IMR-90 (cell line): Measurements from ENCODE around the gene RAP1GAP2. TPM values are rescaled to one million over a fixed set of nuclear protein-coding genes. Genes with fewer than 3 reads are reported as not detected.

Source experiments
- ATAC-seq: fragments of 200-7000 bp; cut with Tn5 transposase; 2 replicates; pipeline ENCODE4 v1.9.1; 2020; ENCODE audit warnings: low read depth, mild to moderate bottlenecking, moderate library complexity
- BruUV-seq: library from RNA; stranded (reverse); fragments of 400-500 nt; replicated peaks from 2 replicates; lab custom pipeline; 2021; lab: Mats Ljungman, UMichigan
- CTCF ChIA-PET: fragments of 300-600 bp; formaldehyde crosslinking; extraction: SDS; loops from one replicate; lab custom pipeline; 2021; ENCODE audit warnings: antibody characterized with exemption; lab: Yijun Ruan, JAX
- POLR2A ChIA-PET: fragments of 300-600 bp; sonication (Branson Sonifier 250); formaldehyde crosslinking; loops from one replicate; lab custom pipeline; 2022; ENCODE audit warnings: antibody characterized with exemption; ENCODE audit not compliant: unreplicated experiment; lab: Charles Lee
- DNase-seq: peaks from one replicate; pipeline ENCODE4 v3.0.0; 2013
- H2AFZ ChIP-seq: replicated peaks from 2 replicates; pipeline ENCODE3; 2013; ENCODE audit warnings: low read length, mild to moderate bottlenecking; ENCODE audit not compliant: poor library complexity
- H2AK5ac ChIP-seq: 2 replicates; pipeline ENCODE4 v1.6.1; 2013; ENCODE audit warnings: low read depth, low read length, inconsistent platforms
- H2AK9ac ChIP-seq: replicated peaks from 2 replicates; pipeline ENCODE3; 2013; ENCODE audit warnings: mild to moderate bottlenecking, low read depth, low read length, moderate library complexity; ENCODE audit not compliant: poor library complexity
- H2BK120ac ChIP-seq: 2 replicates; pipeline ENCODE4 v1.6.1; 2013; ENCODE audit warnings: low read depth, low read length, inconsistent platforms
- H2BK15ac ChIP-seq: 3 replicates; pipeline ENCODE4 v1.6.1; 2013; ENCODE audit warnings: low read depth, low read length, inconsistent platforms
- H2BK20ac ChIP-seq: 2 replicates; pipeline ENCODE4 v1.6.1; 2013; ENCODE audit warnings: low read depth, mild to moderate bottlenecking, inconsistent platforms, low read length, moderate library complexity
- H2BK5ac ChIP-seq: 2 replicates; pipeline ENCODE4 v1.6.1; 2013; ENCODE audit warnings: mild to moderate bottlenecking, low read depth, low read length, inconsistent platforms; ENCODE audit not compliant: poor library complexity, severe bottlenecking
- H3K14ac ChIP-seq: replicated peaks from 2 replicates; pipeline ENCODE4 v1.6.1; 2013; ENCODE audit warnings: low read depth, low read length, inconsistent platforms
- H3K18ac ChIP-seq: 2 replicates; pipeline ENCODE4 v1.6.1; 2013; ENCODE audit warnings: low read depth, low read length, control low read depth
- H3K23ac ChIP-seq: 2 replicates; pipeline ENCODE4 v1.6.1; 2013; ENCODE audit warnings: low read depth, low read length, inconsistent platforms
- H3K27ac ChIP-seq: 2 replicates; pipeline ENCODE4 v1.5.1; 2013; ENCODE audit warnings: mild to moderate bottlenecking, control low read depth, low read length; ENCODE audit not compliant: insufficient read depth
- H3K27me3 ChIP-seq: 2 replicates; pipeline ENCODE4 v1.6.1; 2013; ENCODE audit warnings: low read length; ENCODE audit not compliant: control insufficient read depth, insufficient read depth
- H3K36me3 ChIP-seq: 2 replicates; pipeline ENCODE4 v1.6.1; 2013; ENCODE audit warnings: low read length, mixed read lengths; ENCODE audit not compliant: control insufficient read depth, insufficient read depth
- H3K4ac ChIP-seq: 2 replicates; pipeline ENCODE4 v1.6.1; 2013; ENCODE audit warnings: low read depth, low read length, inconsistent platforms
- H3K4me1 ChIP-seq: 2 replicates; pipeline ENCODE4 v1.6.1; 2013; ENCODE audit warnings: low read length, mixed read lengths; ENCODE audit not compliant: control insufficient read depth, insufficient read depth
- H3K4me2 ChIP-seq: 2 replicates; pipeline ENCODE4 v1.6.1; 2013; ENCODE audit warnings: low read depth, mild to moderate bottlenecking, control low read depth, low read length, moderate library complexity
- H3K4me3 ChIP-seq: 2 replicates; pipeline ENCODE4 v1.5.1; 2013; ENCODE audit warnings: low read depth, mild to moderate bottlenecking, control low read depth, low read length, moderate library complexity; ENCODE audit not compliant: insufficient read depth
- H3K56ac ChIP-seq: 2 replicates; pipeline ENCODE4 v1.6.1; 2013; ENCODE audit warnings: low read length, inconsistent platforms; ENCODE audit not compliant: insufficient read depth; ENCODE audit errors: extremely low read depth
- H3K79me1 ChIP-seq, 2 experiments: 2 replicates each; pipeline ENCODE4 v1.6.1; 2013; ENCODE audit warnings: low read length in 2 of 2, inconsistent platforms in 1 of 2, low read depth in 1 of 2
- H3K9ac ChIP-seq: 2 replicates; pipeline ENCODE4 v1.6.1; 2013; ENCODE audit warnings: low read depth, low read length, control low read depth
- H3K9me1 ChIP-seq: 2 replicates; pipeline ENCODE4 v1.6.1; 2013; ENCODE audit warnings: low read length, inconsistent platforms; ENCODE audit not compliant: insufficient read depth
- H3K9me3 ChIP-seq: 2 replicates; pipeline ENCODE4 v1.6.1; 2013; ENCODE audit warnings: low read length; ENCODE audit not compliant: control insufficient read depth, insufficient read depth
- H4K20me1 ChIP-seq: 2 replicates; pipeline ENCODE4 v1.6.1; 2013; ENCODE audit warnings: low read length, inconsistent platforms; ENCODE audit not compliant: insufficient read depth
- H4K5ac ChIP-seq: 2 replicates; pipeline ENCODE4 v1.6.1; 2013; ENCODE audit warnings: mild to moderate bottlenecking, low read depth, low read length, control low read depth
- H4K8ac ChIP-seq, 2 experiments: 2 replicates each; pipeline ENCODE4 v1.6.1; 2013; ENCODE audit warnings: low read depth in 2 of 2, low read length in 2 of 2, control low read depth in 1 of 2, inconsistent platforms in 1 of 2
- H4K91ac ChIP-seq: 2 replicates; pipeline ENCODE4 v1.6.1; 2013; ENCODE audit warnings: low read depth, low read length, inconsistent platforms; ENCODE audit not compliant: insufficient read depth
- BHLHE40 ChIP-seq: fragments of 150-350 bp; IDR thresholded peaks from 2 replicates; pipeline ENCODE4 v1.6.1; 2016; ENCODE audit warnings: mild to moderate bottlenecking, low read depth, low read length
- CEBPB ChIP-seq: IDR thresholded peaks from 2 replicates; pipeline ENCODE4 v1.6.1; 2012; ENCODE audit warnings: low read depth, low read length, improper control_type of control experiment
- CHD1 ChIP-seq: IDR thresholded peaks from 2 replicates; pipeline ENCODE4 v1.6.1; 2012; ENCODE audit warnings: low read depth, low read length, improper control_type of control experiment
- FOS ChIP-seq: fragments of 150-350 bp; IDR thresholded peaks from 2 replicates; pipeline ENCODE4 v1.6.1; 2016; ENCODE audit warnings: low read depth, low read length
- MAFK ChIP-seq: IDR thresholded peaks from 2 replicates; pipeline ENCODE4 v1.6.1; 2012; ENCODE audit warnings: low read depth, low read length, improper control_type of control experiment
- MAZ ChIP-seq: IDR thresholded peaks from 2 replicates; pipeline ENCODE4 v1.6.1; 2012; ENCODE audit warnings: low read depth, mild to moderate bottlenecking, low read length, improper control_type of control experiment, moderate library complexity, borderline replicate concordance
- MXI1 ChIP-seq: IDR thresholded peaks from 2 replicates; pipeline ENCODE4 v1.6.1; 2012; ENCODE audit warnings: low read depth, mild to moderate bottlenecking, low read length, moderate library complexity, borderline replicate concordance
- NFE2L2 ChIP-seq: fragments of 150-350 bp; IDR thresholded peaks from 2 replicates; pipeline ENCODE4 v1.6.1; 2016; ENCODE audit warnings: low read depth, mild to moderate bottlenecking, low read length
- POLR2A ChIP-seq: IDR thresholded peaks from 2 replicates; pipeline ENCODE4 v1.6.1; 2012; ENCODE audit warnings: mild to moderate bottlenecking, low read depth, low read length
- RAD21 ChIP-seq: IDR thresholded peaks from 2 replicates; pipeline ENCODE4 v1.6.1; 2012; ENCODE audit warnings: low read length, improper control_type of control experiment
- RCOR1 ChIP-seq: IDR thresholded peaks from 2 replicates; pipeline ENCODE4 v1.6.1; 2012; ENCODE audit warnings: mild to moderate bottlenecking, low read length, improper control_type of control experiment; ENCODE audit not compliant: insufficient replicate concordance
- RFX5 ChIP-seq: IDR thresholded peaks from 2 replicates; pipeline ENCODE4 v1.8.0; 2012; ENCODE audit warnings: low read depth, mild to moderate bottlenecking, low read length, moderate library complexity
- SMC3 ChIP-seq: fragments of 150-350 bp; IDR thresholded peaks from 2 replicates; pipeline ENCODE4 v1.6.1; 2016; ENCODE audit warnings: low read depth, mild to moderate bottlenecking, antibody characterized with exemption, low read length, moderate library complexity
- WGBS, 2 experiments: methylation state at CpG; one replicate each; pipeline versions ENCODE4 v1.1.5 to v1.1.7; 2013; ENCODE audit warnings: missing lambda C conversion rate in 2 of 2; ENCODE audit not compliant: insufficient read length in 1 of 2; ENCODE audit errors: extremely low coverage in 2 of 2; 5-methylcytosine and 5-hydroxymethylcytosine counted together
- dilution Hi-C: fragments of 300-500 bp; cut with HindIII; formaldehyde crosslinking; loops from one replicate; pipeline ENCODE4 v1.14.3; 2018; ENCODE audit warnings: low sequenced_read_pairs; ENCODE audit not compliant: unreplicated experiment
- in situ Hi-C: fragments of 300-500 bp; cut with MboI; formaldehyde crosslinking; loops from 3 replicates; pipeline ENCODE4 v1.14.3; 2019; ENCODE audit warnings: low sequenced_read_pairs, inconsistent platforms, mixed read lengths
- intact Hi-C: fragments of 100-400 bp; cut with micrococcal nuclease; formaldehyde crosslinking; loops from 2 replicates; pipeline ENCODE4 v1.10.0; 2022
- polyA plus RNA-seq, 3 experiments: library from polyadenylated mRNA; depleted of rRNA; stranded (reverse); fragments of >200 nt; gene quantifications; 2 replicates each; pipeline ENCODE4 v1.2.3, GENCODE V29; 2012; ENCODE audit warnings: low replicate concordance in 1 of 3
- total RNA-seq: library from RNA; depleted of rRNA; stranded (reverse); fragments of >200 nt; gene quantifications from 2 replicates; pipeline ENCODE4 v1.2.3, GENCODE V29; 2012
- TF ChIP-seq, protein P1 (sequence below): conservative IDR thresholded peaks from 2 replicates; pipeline ENCODE4 v1.5.1; 2012; ENCODE audit warnings: mild to moderate bottlenecking, low read depth, low read length, improper control_type of control experiment
- TF ChIP-seq, protein P2 (sequence below): fragments of 150-350 bp; IDR thresholded peaks from 2 replicates; pipeline ENCODE4 v1.6.1; 2016; ENCODE audit warnings: low read depth, mild to moderate bottlenecking, low read length, moderate library complexity, borderline replicate concordance

The RAP1GAP2 gene
- total and polyA plus RNA-seq, 2 of the 4 experiments (the other 2 are of a cell fraction), result 5.7 to 7.5 TPM

- Histone ChIP-seq H4K20me1 (no peaks in the 10 kb centered on the region; the same call in 1 of the 2 replicates), H2AFZ (no peak overlapping the region), H3K56ac (no peak overlapping the region), H3K23ac (no peak overlapping the region), H3K4me3 (no peak overlapping the region), H3K79me1 (no peaks in the 10 kb centered on the region), H4K8ac (no peak overlapping the region), H3K9me1 (no peaks in the 10 kb centered on the region), H2BK120ac (no peak overlapping the region), H4K91ac (no peak overlapping the region), H4K5ac (no peak overlapping the region), H3K36me3 (no peaks in the 10 kb centered on the region), H3K18ac (no peak overlapping the region), H3K9ac (no peak overlapping the region), H2BK5ac (no peak overlapping the region), H2AK9ac (no peak overlapping the region), H2BK20ac (no peak overlapping the region), H3K4me1 (no peaks in the 10 kb centered on the region), H3K14ac (no peak overlapping the region), H3K27me3 (peaks cover 13% of the 10 kb centered on the region; the same call in 1 of the 2 replicates), H3K4ac (no peak overlapping the region), H3K27ac (no peak overlapping the region), H2AK5ac (no peak overlapping the region), H3K4me2 (no peak overlapping the region), H3K9me3 (no peaks in the 10 kb centered on the region), H2BK15ac (no peak overlapping the region)
- TF ChIP-seq FOS (no peak), RAD21 (no peak), RFX5 (no peak), NFE2L2 (no peak), MXI1 (no peak), CHD1 (no peak), BHLHE40 (no peak), MAZ (no peak), POLR2A (no peak), RCOR1 (no peak), CEBPB (no peak), SMC3 (no peak), MAFK (no peak)
- TF ChIP-seq, protein P1, sequence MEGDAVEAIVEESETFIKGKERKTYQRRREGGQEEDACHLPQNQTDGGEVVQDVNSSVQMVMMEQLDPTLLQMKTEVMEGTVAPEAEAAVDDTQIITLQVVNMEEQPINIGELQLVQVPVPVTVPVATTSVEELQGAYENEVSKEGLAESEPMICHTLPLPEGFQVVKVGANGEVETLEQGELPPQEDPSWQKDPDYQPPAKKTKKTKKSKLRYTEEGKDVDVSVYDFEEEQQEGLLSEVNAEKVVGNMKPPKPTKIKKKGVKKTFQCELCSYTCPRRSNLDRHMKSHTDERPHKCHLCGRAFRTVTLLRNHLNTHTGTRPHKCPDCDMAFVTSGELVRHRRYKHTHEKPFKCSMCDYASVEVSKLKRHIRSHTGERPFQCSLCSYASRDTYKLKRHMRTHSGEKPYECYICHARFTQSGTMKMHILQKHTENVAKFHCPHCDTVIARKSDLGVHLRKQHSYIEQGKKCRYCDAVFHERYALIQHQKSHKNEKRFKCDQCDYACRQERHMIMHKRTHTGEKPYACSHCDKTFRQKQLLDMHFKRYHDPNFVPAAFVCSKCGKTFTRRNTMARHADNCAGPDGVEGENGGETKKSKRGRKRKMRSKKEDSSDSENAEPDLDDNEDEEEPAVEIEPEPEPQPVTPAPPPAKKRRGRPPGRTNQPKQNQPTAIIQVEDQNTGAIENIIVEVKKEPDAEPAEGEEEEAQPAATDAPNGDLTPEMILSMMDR, result no peak
- TF ChIP-seq, protein P2, sequence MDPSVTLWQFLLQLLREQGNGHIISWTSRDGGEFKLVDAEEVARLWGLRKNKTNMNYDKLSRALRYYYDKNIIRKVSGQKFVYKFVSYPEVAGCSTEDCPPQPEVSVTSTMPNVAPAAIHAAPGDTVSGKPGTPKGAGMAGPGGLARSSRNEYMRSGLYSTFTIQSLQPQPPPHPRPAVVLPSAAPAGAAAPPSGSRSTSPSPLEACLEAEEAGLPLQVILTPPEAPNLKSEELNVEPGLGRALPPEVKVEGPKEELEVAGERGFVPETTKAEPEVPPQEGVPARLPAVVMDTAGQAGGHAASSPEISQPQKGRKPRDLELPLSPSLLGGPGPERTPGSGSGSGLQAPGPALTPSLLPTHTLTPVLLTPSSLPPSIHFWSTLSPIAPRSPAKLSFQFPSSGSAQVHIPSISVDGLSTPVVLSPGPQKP, result no peak
- no peak for ATAC-seq
- no peak for DNase-seq
- CTCF ChIA-PET, result no interaction called here
- POLR2A ChIA-PET, result no interaction called here
- intact Hi-C loops, result no loop called here
- no TSS peak for BruUV-seq
- in situ Hi-C loops, result no loop called here
- 81% methylated on average over 2 of the region's 15 CpGs; no CpG with 5 or more reads in 1 of the 2 experiments for WGBS, 2 experiments
- dilution Hi-C loops, result no loop called here
Observed at GRCh38 chr17:2797226-2797625, 988 bp downstream of the RAP1GAP2 start.
